Type B pancreatic cell (in vitro differentiated cells): ENCODE results near the gene GCLM. TPM values are rescaled to one million over a fixed set of nuclear protein-coding genes. Genes with fewer than 3 reads are reported as not detected.
A peak's percentile ranks its signal among the peaks of the same experiment; 100 is the strongest.

Source experiments
- DNase-seq: peaks from one replicate; pipeline ENCODE4 v3.0.0; 2021; ENCODE audit warnings: mixed read lengths; ENCODE audit not compliant: unreplicated experiment; ENCODE audit errors: extremely low spot score
- H3K27ac Mint-ChIP-seq: 2 replicates; pipeline ENCODE4 v1.8.0; 2021; ENCODE audit warnings: mild to moderate bottlenecking, mixed read lengths
- H3K27me3 Mint-ChIP-seq: 2 replicates; pipeline ENCODE4 v1.8.0; 2021; ENCODE audit warnings: mixed read lengths
- H3K36me3 Mint-ChIP-seq: 2 replicates; pipeline ENCODE4 v1.8.0; 2021; ENCODE audit warnings: mixed read lengths
- H3K4me1 Mint-ChIP-seq: one replicate; pipeline ENCODE4 v1.8.0; 2021; ENCODE audit warnings: mixed read lengths; ENCODE audit not compliant: unreplicated experiment
- H3K4me3 Mint-ChIP-seq: 2 replicates; pipeline ENCODE4 v1.8.0; 2021; ENCODE audit warnings: mild to moderate bottlenecking, mixed read lengths
- H3K9me3 Mint-ChIP-seq: 2 replicates; pipeline ENCODE4 v1.8.0; 2021; ENCODE audit warnings: mixed read lengths
- total RNA-seq: library from RNA; stranded (reverse); gene quantifications from 2 replicates; pipeline ENCODE4 v1.2.1, GENCODE V29; 2021; ENCODE audit warnings: low replicate concordance
- TF ChIP-seq, protein P1 (sequence below): fragments of 200-600 bp; sonication (generic); conservative IDR thresholded peaks from 2 replicates; pipeline ENCODE4 v1.5.0; 2021; ENCODE audit warnings: antibody characterized with exemption, mild to moderate bottlenecking

GCLM gene
- total RNA-seq, 1 donor from 2014 or later, result 16.6 TPM

DNA sequence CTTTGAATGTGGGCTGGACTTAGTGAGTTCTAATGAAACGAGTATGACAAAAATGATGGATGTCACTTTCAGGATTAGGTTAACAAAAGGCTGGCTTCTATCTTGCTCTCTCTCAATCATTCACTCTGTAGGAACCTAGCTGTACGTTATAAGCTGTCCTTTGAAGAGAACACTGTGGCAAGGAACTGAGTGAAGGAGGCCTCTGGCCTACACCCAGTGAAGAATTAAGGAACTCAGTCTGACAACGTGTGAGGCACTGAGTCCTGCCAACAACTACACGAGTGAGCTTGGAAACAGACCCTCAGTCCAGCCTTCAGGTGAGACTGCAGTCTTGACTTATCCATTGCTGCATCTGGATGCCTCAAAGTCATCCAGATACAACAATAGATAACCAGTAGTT is 27.0 kb downstream of the GCLM start:
- no peak overlapping the region for H3K4me3 Mint-ChIP-seq
- no peaks in the 10 kb centered on the region for H3K9me3 Mint-ChIP-seq
- no peak overlapping the region for H3K27ac Mint-ChIP-seq
- DNase-seq, result no peak
- peaks cover 7% of the 10 kb centered on the region for H3K36me3 Mint-ChIP-seq
- peaks cover 10% of the 10 kb centered on the region for H3K4me1 Mint-ChIP-seq
- H3K27me3 Mint-ChIP-seq, result no peaks in the 10 kb centered on the region
- TF ChIP-seq, protein P1, sequence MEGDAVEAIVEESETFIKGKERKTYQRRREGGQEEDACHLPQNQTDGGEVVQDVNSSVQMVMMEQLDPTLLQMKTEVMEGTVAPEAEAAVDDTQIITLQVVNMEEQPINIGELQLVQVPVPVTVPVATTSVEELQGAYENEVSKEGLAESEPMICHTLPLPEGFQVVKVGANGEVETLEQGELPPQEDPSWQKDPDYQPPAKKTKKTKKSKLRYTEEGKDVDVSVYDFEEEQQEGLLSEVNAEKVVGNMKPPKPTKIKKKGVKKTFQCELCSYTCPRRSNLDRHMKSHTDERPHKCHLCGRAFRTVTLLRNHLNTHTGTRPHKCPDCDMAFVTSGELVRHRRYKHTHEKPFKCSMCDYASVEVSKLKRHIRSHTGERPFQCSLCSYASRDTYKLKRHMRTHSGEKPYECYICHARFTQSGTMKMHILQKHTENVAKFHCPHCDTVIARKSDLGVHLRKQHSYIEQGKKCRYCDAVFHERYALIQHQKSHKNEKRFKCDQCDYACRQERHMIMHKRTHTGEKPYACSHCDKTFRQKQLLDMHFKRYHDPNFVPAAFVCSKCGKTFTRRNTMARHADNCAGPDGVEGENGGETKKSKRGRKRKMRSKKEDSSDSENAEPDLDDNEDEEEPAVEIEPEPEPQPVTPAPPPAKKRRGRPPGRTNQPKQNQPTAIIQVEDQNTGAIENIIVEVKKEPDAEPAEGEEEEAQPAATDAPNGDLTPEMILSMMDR, result no peak

DNA sequence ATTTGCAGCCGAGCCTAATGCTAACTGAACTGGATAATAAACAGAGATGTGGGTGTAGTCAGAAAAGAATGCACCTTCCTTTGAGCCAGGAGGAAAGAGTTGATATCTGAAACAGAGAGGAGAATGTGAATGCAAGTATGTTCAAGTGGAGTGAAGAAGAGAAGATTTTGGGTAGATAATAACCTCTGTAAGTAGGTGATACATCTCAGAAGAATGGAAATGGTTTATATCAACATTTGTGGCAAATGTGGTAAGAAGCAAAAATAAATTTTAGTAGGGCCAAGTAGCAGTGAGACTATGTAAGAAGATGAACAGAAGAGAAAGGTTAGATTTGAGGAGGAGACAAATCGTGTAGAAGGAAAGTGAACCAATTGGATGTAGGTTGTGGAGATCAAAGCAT is 28.5 kb downstream of the GCLM start:
- peak overlapping the region; percentile 0 for H3K27ac Mint-ChIP-seq
- peak overlapping the region; percentile 24 for H3K4me3 Mint-ChIP-seq
- peaks cover 15% of the 10 kb centered on the region for H3K4me1 Mint-ChIP-seq
- H3K36me3 Mint-ChIP-seq, result peaks cover 19% of the 10 kb centered on the region
- no peak for DNase-seq
- no peaks in the 10 kb centered on the region for H3K9me3 Mint-ChIP-seq
- TF ChIP-seq, protein P1, result no peak
- no peaks in the 10 kb centered on the region for H3K27me3 Mint-ChIP-seq

DNA sequence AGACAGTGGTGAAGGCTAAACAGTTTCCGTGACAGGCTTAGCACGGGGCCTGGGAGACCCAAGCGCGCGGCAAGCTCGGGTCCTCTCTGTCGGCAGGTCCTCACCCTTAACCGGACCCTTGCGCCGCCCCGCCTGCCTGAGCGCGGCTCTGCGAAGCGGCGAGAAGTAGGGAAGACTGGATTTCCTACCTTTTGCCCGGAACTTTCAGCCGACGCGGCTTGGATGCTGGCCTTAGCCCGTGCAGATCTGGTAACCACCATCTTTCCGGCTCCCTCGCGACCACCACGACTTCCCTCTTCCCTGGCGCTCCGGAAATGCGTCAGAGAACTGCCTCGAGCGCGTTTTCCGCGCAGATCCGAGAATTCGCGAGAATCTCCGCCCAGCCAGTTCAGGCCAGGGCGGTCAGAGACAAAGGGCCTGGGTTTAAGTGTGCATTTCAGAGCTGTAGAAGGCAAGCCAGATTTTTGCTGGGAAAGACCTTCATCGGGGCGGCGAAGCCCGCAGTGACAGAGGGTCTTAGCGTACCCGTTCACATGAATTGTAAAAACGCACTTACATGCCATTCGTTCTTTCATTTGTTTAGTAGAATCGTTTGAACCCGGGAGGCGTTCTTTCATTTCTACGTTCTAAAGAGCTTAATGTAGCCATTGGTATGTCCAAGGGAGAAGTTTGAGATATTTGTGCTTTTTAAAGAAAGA is 30.2 kb downstream of the GCLM start, which contains the start of gene DNTTIP2:
DNTTIP2 (minus strand) TSS at position 318 of the 698 bp plus-strand sequence; CDS start at position 260, 58 bp downstream.
- H3K9me3 Mint-ChIP-seq, result no peaks in the 10 kb centered on the region
- peak within 1 kb of the TSS; percentile 96 for H3K4me3 Mint-ChIP-seq
- TF ChIP-seq, protein P1, result no peak
- no peaks in the 10 kb centered on the region for H3K27me3 Mint-ChIP-seq
- DNase-seq, result peak; percentile 92
- peak within 1 kb of the TSS; percentile 96 for H3K27ac Mint-ChIP-seq
- H3K36me3 Mint-ChIP-seq, result peaks cover 24% of the 10 kb centered on the region
- H3K4me1 Mint-ChIP-seq, result peaks cover 15% of the 10 kb centered on the region

DNA sequence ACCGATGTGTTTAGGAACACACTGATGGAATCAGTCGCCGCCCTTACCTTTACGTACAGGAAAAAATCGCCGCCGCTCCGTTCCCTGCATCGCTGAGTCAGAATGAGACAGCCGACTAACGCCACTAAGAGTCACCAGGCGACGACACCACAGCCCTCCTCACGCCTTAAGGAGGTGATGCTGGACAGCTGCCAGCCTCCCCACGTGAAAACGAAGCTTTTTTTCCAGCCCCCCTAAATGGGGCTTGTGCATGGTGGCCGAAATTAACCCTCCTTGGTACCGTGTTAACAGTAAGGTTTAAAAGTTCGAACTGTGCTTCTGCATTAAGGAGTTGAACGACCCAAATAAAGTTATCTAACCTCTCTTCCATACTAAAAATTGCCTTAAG is 30.7 kb downstream of the GCLM start:
- H3K27ac Mint-ChIP-seq, result peak overlapping the region; percentile 96
- no peak for DNase-seq
- peaks cover 15% of the 10 kb centered on the region for H3K4me1 Mint-ChIP-seq

DNA sequence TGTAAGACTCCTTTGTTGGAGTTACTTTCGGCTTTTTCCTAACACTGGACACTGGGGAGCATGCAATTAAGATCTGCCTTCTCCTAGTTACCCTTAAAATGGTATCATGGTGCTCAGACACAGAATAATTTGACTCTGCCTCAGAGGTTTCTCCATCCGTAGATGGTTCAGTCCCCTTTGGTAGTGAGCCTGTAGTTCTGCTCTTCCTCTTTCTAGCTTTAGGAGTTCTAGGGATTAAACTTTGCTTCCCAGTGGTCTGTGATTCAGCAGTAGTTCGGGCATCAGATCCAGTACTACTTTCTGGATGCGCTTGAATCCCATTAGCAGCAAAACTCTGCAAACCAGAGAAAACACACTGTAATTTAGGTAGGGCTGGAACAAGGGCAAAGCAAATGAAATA is 31.7 kb downstream of the GCLM start:
- Mint-ChIP-seq H3K4me3 (peak overlapping the region; percentile 96), H3K27ac (no peak overlapping the region), H3K4me1 (peaks cover 15% of the 10 kb centered on the region), H3K9me3 (no peaks in the 10 kb centered on the region), H3K27me3 (no peaks in the 10 kb centered on the region), H3K36me3 (peaks cover 24% of the 10 kb centered on the region)
- DNase-seq, result no peak
- TF ChIP-seq, protein P1, result no peak

More for the DNA sequence above, 30.7 kb downstream of the GCLM start:
- Mint-ChIP-seq H3K27me3 (no peaks in the 10 kb centered on the region), H3K4me3 (peak overlapping the region; percentile 96), H3K9me3 (no peaks in the 10 kb centered on the region), H3K36me3 (peaks cover 27% of the 10 kb centered on the region)
- TF ChIP-seq, protein P1, result no peak
